ENCODE results near the gene PAN3. TPM values are rescaled to one million over a fixed set of nuclear protein-coding genes. Genes with fewer than 3 reads are reported as not detected.
A peak's percentile ranks its signal among the peaks of the same experiment; 100 is the strongest.

PAN3 gene
- total RNA-seq, 1 experiment from 2014 or later: 11.6 TPM

- in situ Hi-C loops (cut with HindIII; ENCODE audit: low pct_unique_long_range_greater_than_20kb, low sequenced_read_pairs): no loop called here
- DNase-seq (ENCODE audit: low read depth): no peak
These were observed 183.4 kb downstream of the PAN3 start for GRCh38 chr13:28321756-28322155.

- no peak for DNase-seq (ENCODE audit: low read depth)
- in situ Hi-C loops (cut with HindIII; ENCODE audit: low pct_unique_long_range_greater_than_20kb, low sequenced_read_pairs): no loop called here
These were observed 184.0 kb downstream of the PAN3 start for GRCh38 chr13:28322256-28322905.

- peak; percentile 16 for DNase-seq (ENCODE audit: low read depth)
These were observed 185.9 kb downstream of the PAN3 start for GRCh38 chr13:28324181-28324789.

GRCh38 chr13:28325022-28325421 lies 186.7 kb downstream of the PAN3 start:
- in situ Hi-C loops (cut with HindIII; ENCODE audit: low pct_unique_long_range_greater_than_20kb, low sequenced_read_pairs): no loop called here
- DNase-seq (ENCODE audit: low read depth): no peak

More at GRCh38 chr13:28324181-28324789, 185.9 kb downstream of the PAN3 start:
- in situ Hi-C loops (cut with HindIII; ENCODE audit: low pct_unique_long_range_greater_than_20kb, low sequenced_read_pairs): no loop called here

GRCh38 chr13:28326056-28326455 lies 187.7 kb downstream of the PAN3 start:
- in situ Hi-C loops (cut with HindIII; ENCODE audit: low pct_unique_long_range_greater_than_20kb, low sequenced_read_pairs): no loop called here
- no peak for DNase-seq (ENCODE audit: low read depth)

GRCh38 chr13:28327373-28328270 lies 189.3 kb downstream of the PAN3 start:
- in situ Hi-C loops (cut with HindIII; ENCODE audit: low pct_unique_long_range_greater_than_20kb, low sequenced_read_pairs): no loop called here
- DNase-seq (ENCODE audit: low read depth): no peak

- in situ Hi-C loops (cut with HindIII; ENCODE audit: low pct_unique_long_range_greater_than_20kb, low sequenced_read_pairs): no loop called here
- no peak for DNase-seq (ENCODE audit: low read depth)
These were observed 189.9 kb downstream of the PAN3 start for GRCh38 chr13:28328271-28328607.

- in situ Hi-C loops (cut with HindIII; ENCODE audit: low pct_unique_long_range_greater_than_20kb, low sequenced_read_pairs): no loop called here
- DNase-seq (ENCODE audit: low read depth): no peak
These were observed 191.2 kb downstream of the PAN3 start for GRCh38 chr13:28329395-28330158.

GRCh38 chr13:28333204-28333881 lies 195.0 kb downstream of the PAN3 start:
- in situ Hi-C loops (cut with HindIII; ENCODE audit: low pct_unique_long_range_greater_than_20kb, low sequenced_read_pairs): no loop called here
- DNase-seq (ENCODE audit: low read depth): no peak

- DNase-seq (ENCODE audit: low read depth): no peak
- in situ Hi-C loops (cut with HindIII; ENCODE audit: low pct_unique_long_range_greater_than_20kb, low sequenced_read_pairs): no loop called here
These were observed 197.9 kb downstream of the PAN3 start for GRCh38 chr13:28336193-28336657.

GRCh38 chr13:28337166-28338005 lies 199.0 kb downstream of the PAN3 start:
- in situ Hi-C loops (cut with HindIII; ENCODE audit: low pct_unique_long_range_greater_than_20kb, low sequenced_read_pairs): no loop called here
- no peak for DNase-seq (ENCODE audit: low read depth)

GRCh38 chr13:28338006-28338574 lies 199.7 kb downstream of the PAN3 start:
- no peak for DNase-seq (ENCODE audit: low read depth)
- in situ Hi-C loops (cut with HindIII; ENCODE audit: low pct_unique_long_range_greater_than_20kb, low sequenced_read_pairs): no loop called here

GRCh38 chr13:28338742-28339141 lies 200.4 kb downstream of the PAN3 start:
- in situ Hi-C loops (cut with HindIII; ENCODE audit: low pct_unique_long_range_greater_than_20kb, low sequenced_read_pairs): no loop called here
- DNase-seq (ENCODE audit: low read depth): no peak

- no peak for DNase-seq (ENCODE audit: low read depth)
- in situ Hi-C loops (cut with HindIII; ENCODE audit: low pct_unique_long_range_greater_than_20kb, low sequenced_read_pairs): no loop called here
These were observed 201.1 kb downstream of the PAN3 start for GRCh38 chr13:28339419-28339818.

GRCh38 chr13:28340272-28340793 lies 202.0 kb downstream of the PAN3 start:
- in situ Hi-C loops (cut with HindIII; ENCODE audit: low pct_unique_long_range_greater_than_20kb, low sequenced_read_pairs): no loop called here
- DNase-seq (ENCODE audit: low read depth): no peak

GRCh38 chr13:28342251-28342650 lies 203.9 kb downstream of the PAN3 start:
- DNase-seq (ENCODE audit: low read depth): no peak
- in situ Hi-C loops (cut with HindIII; ENCODE audit: low pct_unique_long_range_greater_than_20kb, low sequenced_read_pairs): no loop called here

GRCh38 chr13:28344163-28344562 lies 205.8 kb downstream of the PAN3 start:
- in situ Hi-C loops (cut with HindIII; ENCODE audit: low pct_unique_long_range_greater_than_20kb, low sequenced_read_pairs): no loop called here
- DNase-seq (ENCODE audit: low read depth): no peak
